Measurements from ENCODE around the gene CSMD2. TPM values are rescaled to one million over a fixed set of nuclear protein-coding genes. Genes with fewer than 3 reads are reported as not detected.

The CSMD2 gene
- total RNA-seq, 2 experiments from 2014 or later, result not detected

GRCh38 chr1:33893147-33893830 lies 271.7 kb downstream of the CSMD2 start:
- H3K9me3 ChIP-seq (ENCODE audit: low read length), result no peaks in the 10 kb centered on the region
- intact Hi-C loops (cut with micrococcal nuclease; ENCODE audit: unreplicated experiment), result no loop called here
- no peaks in the 10 kb centered on the region for H3K36me3 ChIP-seq (ENCODE audit: insufficient read depth, low read length)
- no peaks in the 10 kb centered on the region for H3K9me2 ChIP-seq (ENCODE audit: insufficient read depth, low read length)
- no peaks in the 10 kb centered on the region for H3K4me1 ChIP-seq (ENCODE audit: insufficient read depth, low read length, poor library complexity, severe bottlenecking)
- no TSS peak for BruUV-seq (replicated peaks)
- no peak overlapping the region for H2AFZ ChIP-seq (ENCODE audit: low read length)
- no peak overlapping the region for H3K4me2 ChIP-seq (ENCODE audit: low read length)
- no peaks in the 10 kb centered on the region for H3K79me2 ChIP-seq (ENCODE audit: insufficient read depth, low read depth, low read length)
- TF ChIP-seq, protein P1, sequence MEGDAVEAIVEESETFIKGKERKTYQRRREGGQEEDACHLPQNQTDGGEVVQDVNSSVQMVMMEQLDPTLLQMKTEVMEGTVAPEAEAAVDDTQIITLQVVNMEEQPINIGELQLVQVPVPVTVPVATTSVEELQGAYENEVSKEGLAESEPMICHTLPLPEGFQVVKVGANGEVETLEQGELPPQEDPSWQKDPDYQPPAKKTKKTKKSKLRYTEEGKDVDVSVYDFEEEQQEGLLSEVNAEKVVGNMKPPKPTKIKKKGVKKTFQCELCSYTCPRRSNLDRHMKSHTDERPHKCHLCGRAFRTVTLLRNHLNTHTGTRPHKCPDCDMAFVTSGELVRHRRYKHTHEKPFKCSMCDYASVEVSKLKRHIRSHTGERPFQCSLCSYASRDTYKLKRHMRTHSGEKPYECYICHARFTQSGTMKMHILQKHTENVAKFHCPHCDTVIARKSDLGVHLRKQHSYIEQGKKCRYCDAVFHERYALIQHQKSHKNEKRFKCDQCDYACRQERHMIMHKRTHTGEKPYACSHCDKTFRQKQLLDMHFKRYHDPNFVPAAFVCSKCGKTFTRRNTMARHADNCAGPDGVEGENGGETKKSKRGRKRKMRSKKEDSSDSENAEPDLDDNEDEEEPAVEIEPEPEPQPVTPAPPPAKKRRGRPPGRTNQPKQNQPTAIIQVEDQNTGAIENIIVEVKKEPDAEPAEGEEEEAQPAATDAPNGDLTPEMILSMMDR (conservative IDR thresholded peaks at IDR 0.05; ENCODE audit: low read length), result no peak
- TF ChIP-seq EZH2phosphoT487 (IDR thresholded peaks at IDR 0.05; ENCODE audit: borderline replicate concordance, low read depth, low read length), result no peak
- DNase-seq (ENCODE audit: low spot score), result no peak
- no peak overlapping the region for H3K27ac ChIP-seq (ENCODE audit: low read depth, low read length, poor library complexity, severe bottlenecking)
- ChIA-PET CTCF (ENCODE audit: unreplicated experiment) (no interaction called here), POLR2A (no interaction called here)
- H3K4me3 ChIP-seq (ENCODE audit: low read depth, low read length, poor library complexity, severe bottlenecking), result no peak overlapping the region
- no peaks in the 10 kb centered on the region for H4K20me1 ChIP-seq (ENCODE audit: insufficient read depth, low read length)

GRCh38 chr1:33886496-33886895 lies 278.5 kb downstream of the CSMD2 start:
- ChIA-PET CTCF (ENCODE audit: unreplicated experiment) (no interaction called here), POLR2A (no interaction called here)
- H3K27ac ChIP-seq (ENCODE audit: low read depth, low read length, poor library complexity, severe bottlenecking), result no peak overlapping the region
- H4K20me1 ChIP-seq (ENCODE audit: insufficient read depth, low read length), result no peaks in the 10 kb centered on the region
- H3K9me2 ChIP-seq (ENCODE audit: insufficient read depth, low read length), result no peaks in the 10 kb centered on the region
- H3K4me1 ChIP-seq (ENCODE audit: insufficient read depth, low read length, poor library complexity, severe bottlenecking), result no peaks in the 10 kb centered on the region
- DNase-seq (ENCODE audit: low spot score), result no peak
- no peak overlapping the region for H3K4me2 ChIP-seq (ENCODE audit: low read length)
- no peak overlapping the region for H3K4me3 ChIP-seq (ENCODE audit: low read depth, low read length, poor library complexity, severe bottlenecking)
- no peaks in the 10 kb centered on the region for H3K36me3 ChIP-seq (ENCODE audit: insufficient read depth, low read length)
- H3K79me2 ChIP-seq (ENCODE audit: insufficient read depth, low read depth, low read length), result no peaks in the 10 kb centered on the region
- no peak overlapping the region for H2AFZ ChIP-seq (ENCODE audit: low read length)
- intact Hi-C loops (cut with micrococcal nuclease; ENCODE audit: unreplicated experiment), result no loop called here
- no TSS peak for BruUV-seq (replicated peaks)
- H3K9me3 ChIP-seq (ENCODE audit: low read length), result no peaks in the 10 kb centered on the region
- no peak for TF ChIP-seq EZH2phosphoT487 (IDR thresholded peaks at IDR 0.05; ENCODE audit: borderline replicate concordance, low read depth, low read length)

- intact Hi-C loops (cut with micrococcal nuclease; ENCODE audit: unreplicated experiment), result no loop called here
- H3K4me2 ChIP-seq (ENCODE audit: low read length), result no peak overlapping the region
- H2AFZ ChIP-seq (ENCODE audit: low read length), result no peak overlapping the region
- TF ChIP-seq EZH2phosphoT487 (IDR thresholded peaks at IDR 0.05; ENCODE audit: borderline replicate concordance, low read depth, low read length), result no peak
- TF ChIP-seq, protein P1 (conservative IDR thresholded peaks at IDR 0.05; ENCODE audit: low read length), result no peak
- no peak overlapping the region for H3K4me3 ChIP-seq (ENCODE audit: low read depth, low read length, poor library complexity, severe bottlenecking)
- CTCF ChIA-PET (ENCODE audit: unreplicated experiment), result no interaction called here
- no peaks in the 10 kb centered on the region for H4K20me1 ChIP-seq (ENCODE audit: insufficient read depth, low read length)
- no peaks in the 10 kb centered on the region for H3K36me3 ChIP-seq (ENCODE audit: insufficient read depth, low read length)
- H3K79me2 ChIP-seq (ENCODE audit: insufficient read depth, low read depth, low read length), result no peaks in the 10 kb centered on the region
- POLR2A ChIA-PET, result no interaction called here
- H3K27ac ChIP-seq (ENCODE audit: low read depth, low read length, poor library complexity, severe bottlenecking), result no peak overlapping the region
- no peaks in the 10 kb centered on the region for H3K4me1 ChIP-seq (ENCODE audit: insufficient read depth, low read length, poor library complexity, severe bottlenecking)
- DNase-seq (ENCODE audit: low spot score), result no peak
- no peaks in the 10 kb centered on the region for H3K9me2 ChIP-seq (ENCODE audit: insufficient read depth, low read length)
- no peaks in the 10 kb centered on the region for H3K9me3 ChIP-seq (ENCODE audit: low read length)
- no TSS peak for BruUV-seq (replicated peaks)
Observed at GRCh38 chr1:33880305-33880704, 284.7 kb downstream of the CSMD2 start.
